GM12864 (cell line): Measurements from ENCODE around the gene IGLL1.

ENCODE experiments used
- DNase-seq: peaks from one replicate; pipeline ENCODE4 v3.0.0-alpha.2; 2011; ENCODE audit warnings: low read depth
- H3K4me3 ChIP-seq: 2 replicates; pipeline ENCODE4 v1.5.1; 2011; ENCODE audit warnings: mild to moderate bottlenecking, low read depth, low read length, control low read depth
- CTCF ChIP-seq: IDR thresholded peaks from 2 replicates; pipeline ENCODE4 v1.5.1; 2011; ENCODE audit warnings: low read depth, mild to moderate bottlenecking, moderate library complexity, low read length, control low read depth, inconsistent platforms; ENCODE audit errors: missing control alignments

The IGLL1 gene

GRCh38 chr22:23613193-23613972 lies 33.3 kb upstream of the IGLL1 start:
- no peak for DNase-seq
- no peak overlapping the region for H3K4me3 ChIP-seq
- no peak for TF ChIP-seq CTCF

GRCh38 chr22:23609983-23610781 lies 30.1 kb upstream of the IGLL1 start:
- no peak overlapping the region for H3K4me3 ChIP-seq
- no peak for DNase-seq
- no peak for TF ChIP-seq CTCF

- no peak for TF ChIP-seq CTCF
- DNase-seq, result no peak
- H3K4me3 ChIP-seq, result no peak overlapping the region
Measured at GRCh38 chr22:23608583-23608982, 28.5 kb upstream of the IGLL1 start.

- no peak overlapping the region for H3K4me3 ChIP-seq
- DNase-seq, result no peak
- no peak for TF ChIP-seq CTCF
Measured at GRCh38 chr22:23606204-23607131, 26.4 kb upstream of the IGLL1 start.

GRCh38 chr22:23604939-23605712 lies 25.0 kb upstream of the IGLL1 start:
- no peak overlapping the region for H3K4me3 ChIP-seq
- no peak for DNase-seq
- no peak for TF ChIP-seq CTCF

- H3K4me3 ChIP-seq, result no peak overlapping the region
- no peak for DNase-seq
- TF ChIP-seq CTCF, result no peak
Measured at GRCh38 chr22:23603266-23603665, 23.2 kb upstream of the IGLL1 start.
